ENCODE data around the gene GPSM1.

The GPSM1 gene

GRCh38 chr9:136363949-136364748 is 36.8 kb downstream of the GPSM1 start:
- no peak for DNase-seq

- DNase-seq: peak; percentile 88
These were observed 37.8 kb downstream of the GPSM1 start for GRCh38 chr9:136364942-136365774.

DNA sequence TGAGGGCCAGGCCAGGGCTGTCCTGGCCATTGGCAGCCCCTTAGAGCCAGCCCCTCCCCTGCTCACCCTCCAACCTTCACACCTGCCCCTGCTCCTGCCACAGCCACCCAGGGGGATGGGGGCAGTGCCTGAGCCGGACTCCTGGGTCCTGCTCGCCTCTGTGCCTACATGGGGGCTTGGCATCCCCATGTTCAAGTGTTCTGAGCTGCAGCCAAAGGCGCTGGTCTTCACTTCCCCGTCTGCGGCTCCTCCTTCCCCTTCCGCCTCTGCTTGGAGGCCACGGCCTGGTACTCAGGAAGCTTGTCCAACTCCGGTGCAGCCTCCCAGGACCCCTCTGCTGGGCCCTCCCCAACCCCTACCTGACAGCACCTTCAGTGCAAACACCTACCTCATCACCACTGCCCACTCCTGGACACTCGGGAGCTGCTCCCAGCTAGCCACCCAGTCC is 38.5 kb downstream of the GPSM1 start:
- no peak for DNase-seq

DNA sequence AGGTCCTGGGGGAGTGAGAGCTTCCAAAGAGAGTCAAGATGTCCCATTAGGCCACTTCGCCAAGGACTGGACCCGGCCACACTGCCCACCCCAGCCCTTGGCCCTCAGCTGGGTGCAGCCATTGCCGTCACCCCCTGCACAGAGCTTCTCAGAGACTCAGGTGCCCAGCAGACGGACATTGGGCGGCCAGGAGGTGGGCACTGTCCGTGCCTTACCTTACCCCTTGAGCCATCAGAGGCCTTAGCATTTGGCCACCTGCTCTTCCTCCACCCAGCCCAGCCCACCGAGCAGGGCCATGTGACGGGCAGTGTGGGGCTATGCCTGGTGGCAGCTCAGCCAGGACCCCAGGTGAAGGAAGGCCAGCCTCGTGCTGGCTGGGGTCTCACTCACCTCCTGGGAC is 39.5 kb downstream of the GPSM1 start:
- DNase-seq: no peak

- no peak for DNase-seq
These were observed 40.2 kb downstream of the GPSM1 start for GRCh38 chr9:136367296-136368145.

DNA sequence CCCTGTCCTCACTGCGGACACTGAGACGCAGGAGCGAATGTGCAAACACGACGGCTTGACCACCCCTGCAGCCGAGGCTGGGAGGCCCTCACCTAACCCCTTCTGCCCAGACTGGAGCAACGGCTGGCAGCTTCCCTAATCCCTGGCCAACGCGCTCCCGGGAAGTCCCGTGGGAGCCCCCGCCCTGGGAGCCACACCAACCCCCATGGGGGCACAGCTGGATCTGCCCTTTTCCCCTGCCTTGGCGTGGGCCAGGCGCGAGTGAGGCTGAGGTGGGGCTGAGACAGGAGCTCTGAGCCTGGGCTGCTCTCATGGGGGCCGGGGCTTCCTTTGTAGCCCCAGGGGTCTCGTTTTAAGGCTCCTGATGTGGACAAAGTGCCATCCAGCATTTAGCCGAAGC is 40.9 kb downstream of the GPSM1 start:
- peak; percentile 62 for DNase-seq

DNA sequence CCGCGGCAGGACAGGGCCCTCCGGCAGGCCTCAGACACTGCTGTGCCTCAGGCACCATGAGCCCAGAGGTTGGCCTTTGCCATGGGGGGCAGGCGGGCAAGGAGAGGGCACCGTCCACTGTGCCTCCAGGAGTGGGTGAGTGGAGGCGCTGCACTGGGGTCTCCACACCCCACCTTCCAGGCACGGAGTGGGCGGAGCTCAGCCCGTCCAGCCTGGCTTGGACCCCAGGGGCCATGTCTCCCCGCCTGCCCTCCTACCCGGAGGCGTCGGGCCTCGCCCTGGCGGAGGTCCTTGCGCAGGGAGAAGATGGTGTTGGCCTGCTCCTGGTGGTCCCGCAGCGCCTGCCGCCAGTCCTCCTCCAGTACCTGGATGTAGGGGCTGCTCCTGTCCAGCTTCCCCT is 42.7 kb downstream of the GPSM1 start:
- no peak for DNase-seq

GRCh38 chr9:136370687-136371532 is 43.6 kb downstream of the GPSM1 start:
- no peak for DNase-seq

GRCh38 chr9:136371533-136371880 is 44.2 kb downstream of the GPSM1 start:
- DNase-seq: no peak

GRCh38 chr9:136372006-136372405 is 44.7 kb downstream of the GPSM1 start:
- DNase-seq: no peak

- peak; percentile 55 for DNase-seq
These were observed 45.4 kb downstream of the GPSM1 start for GRCh38 chr9:136372561-136373299.

- DNase-seq: peak; percentile 69
These were observed 46.2 kb downstream of the GPSM1 start, which contains the start of gene CARD9 for GRCh38 chr9:136373300-136374182. Gene CARD9, minus strand, starts transcription at chr9:136373669. Its CDS starts 1,591 bp downstream, at chr9:136372078.

GRCh38 chr9:136374183-136374575 is 46.8 kb downstream of the GPSM1 start:
- no peak for DNase-seq

GRCh38 chr9:136375096-136375495 is 47.8 kb downstream of the GPSM1 start:
- DNase-seq: no peak

- DNase-seq: no peak
These were observed 49.1 kb downstream of the GPSM1 start for GRCh38 chr9:136376457-136376856.

DNA sequence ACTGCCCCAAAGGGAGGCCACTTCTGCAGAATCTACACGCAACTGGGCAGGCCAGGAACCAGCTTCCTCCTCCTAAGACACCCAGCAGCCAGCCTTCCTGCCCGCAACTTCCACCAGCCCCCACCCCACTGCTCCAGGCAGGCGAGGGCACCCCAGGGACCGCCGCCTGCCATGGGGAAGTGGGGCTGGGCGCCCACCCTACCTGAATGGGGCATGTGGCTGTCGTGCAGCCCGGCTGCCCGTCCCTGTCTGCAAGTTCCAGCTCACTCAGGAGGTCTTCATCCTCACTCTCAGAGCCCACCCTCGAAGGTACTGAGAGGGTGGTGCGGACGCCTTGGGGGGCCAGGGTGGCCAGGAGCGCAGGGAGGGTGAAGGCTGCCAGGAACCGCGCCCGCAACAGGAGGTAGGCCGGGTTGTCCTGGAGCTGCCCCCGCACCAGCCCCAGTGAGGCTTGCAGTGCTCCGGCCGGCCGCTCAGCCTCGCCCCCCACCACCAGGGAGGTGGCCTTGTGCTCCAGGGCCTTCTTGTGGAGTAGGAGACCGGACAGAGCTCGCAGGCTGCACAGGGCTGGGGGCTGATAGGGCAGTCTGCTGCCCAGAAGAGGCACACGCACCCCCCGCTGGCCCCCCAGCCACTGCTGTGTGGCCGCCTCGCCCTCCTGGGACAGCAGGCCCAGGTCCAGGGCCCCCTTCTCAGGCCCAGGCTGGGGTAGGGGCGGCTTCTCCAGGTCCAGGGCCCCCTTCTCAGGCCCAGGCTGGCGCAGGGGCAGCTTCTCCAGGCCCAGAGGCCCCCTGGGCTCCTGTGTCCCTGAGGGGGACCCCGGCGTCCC is 50.2 kb downstream of the GPSM1 start:
- no peak for DNase-seq

DNA sequence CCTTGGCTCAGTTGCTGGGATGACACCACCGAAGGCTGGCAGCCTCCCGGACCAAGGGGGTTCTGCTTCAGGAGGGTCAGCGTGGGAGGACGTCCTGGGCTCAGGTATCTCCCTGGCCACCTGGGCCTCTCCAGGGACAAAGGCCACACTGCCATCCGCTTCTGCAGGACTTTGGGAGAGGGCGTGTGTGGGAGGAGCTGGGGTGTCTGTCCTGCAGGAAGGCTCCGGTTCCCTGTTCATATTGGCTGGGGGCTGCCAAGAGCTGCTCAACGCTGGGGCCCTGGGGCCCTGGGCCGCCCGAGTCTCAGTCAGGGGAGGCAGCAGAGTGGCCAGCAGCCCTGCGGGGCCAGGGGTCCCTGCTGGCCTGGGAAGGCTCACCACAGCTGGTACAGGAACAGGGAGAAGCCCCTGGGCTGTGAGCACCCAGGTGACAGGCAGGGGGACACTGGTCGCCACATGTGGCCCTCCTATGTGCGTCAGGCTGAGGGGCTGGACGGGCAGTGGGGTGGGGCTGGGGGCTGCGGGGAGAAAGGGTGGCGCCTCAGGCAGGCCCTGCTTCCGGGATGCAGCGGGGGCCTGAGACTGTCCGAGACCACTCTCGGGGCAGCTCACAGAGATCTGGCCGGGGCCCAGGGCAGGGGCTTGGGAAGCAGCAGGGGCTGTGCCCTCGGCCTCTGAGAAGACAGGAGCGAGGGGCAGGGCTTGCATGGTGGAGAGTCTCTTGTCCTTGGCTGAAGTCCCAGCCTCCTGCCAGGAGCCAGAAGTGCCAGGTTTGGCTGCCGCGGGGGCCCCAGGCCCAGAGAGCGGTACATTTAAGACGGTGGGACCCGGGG is 51.0 kb downstream of the GPSM1 start:
- no peak for DNase-seq

- no peak for DNase-seq
These were observed 51.6 kb downstream of the GPSM1 start for GRCh38 chr9:136379003-136379287.

DNA sequence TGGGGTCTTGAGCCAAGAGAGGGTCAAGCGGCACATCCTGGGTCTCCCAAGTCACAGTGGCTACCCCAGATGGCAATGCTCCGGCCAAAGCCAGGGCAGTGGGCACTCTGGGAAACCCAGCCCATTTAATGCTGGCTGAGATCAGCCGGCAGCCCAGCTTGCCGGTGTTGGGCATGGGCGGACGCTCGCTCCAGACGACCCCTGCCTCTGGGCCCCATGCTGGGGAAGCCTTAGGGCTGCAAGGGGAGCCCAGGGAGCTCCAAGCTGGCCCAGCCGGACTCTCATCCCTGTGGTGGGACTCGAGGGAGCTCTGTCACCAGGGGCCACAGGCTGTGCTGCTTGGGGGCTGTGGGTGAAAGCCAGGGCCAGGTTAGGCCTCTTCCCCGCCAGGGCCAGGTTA is 52.1 kb downstream of the GPSM1 start:
- no peak for DNase-seq

All from NCI-H82 (cell line).